Naive thymus-derived CD4-positive, alpha-beta T cell (primary cell): ENCODE results near the gene OGFOD2. TPM values are rescaled to one million over a fixed set of nuclear protein-coding genes. Genes with fewer than 3 reads are reported as not detected.

Source experiments
- ATAC-seq: fragments of 150-1000 bp; cut with Tn5 transposase; 2 replicates; pipeline ENCODE4 v1.10.0; 2021; ENCODE audit warnings: mild to moderate bottlenecking, moderate library complexity
- CTCF ChIA-PET: fragments of 350-600 bp; sonication (Branson Sonifier 250); formaldehyde crosslinking; loops from one replicate; lab custom pipeline; 2021; ENCODE audit warnings: antibody characterized with exemption; lab: Charles Lee
- POLR2A ChIA-PET: fragments of 350-600 bp; sonication (Branson Sonifier 250); formaldehyde crosslinking; loops from one replicate; lab custom pipeline; 2021; ENCODE audit warnings: antibody characterized with exemption, inconsistent platforms; lab: Charles Lee
- DNase-seq, 9 donors: peaks; one replicate each; pipeline versions ENCODE4 v3.0.0 to v3.0.0-alpha.2; 2020 to 2022; ENCODE audit warnings: mixed read lengths in 1 of 9
- H3K27ac ChIP-seq: one replicate; pipeline ENCODE4 v1.7.0; 2013; ENCODE audit warnings: mild to moderate bottlenecking, low read depth, low read length, moderate library complexity
- H3K27me3 ChIP-seq, 2 donors: one replicate each; pipeline ENCODE4 v1.7.0; 2013; ENCODE audit warnings: low read length in 2 of 2, mild to moderate bottlenecking in 2 of 2, moderate library complexity in 2 of 2; ENCODE audit not compliant: control insufficient read depth in 2 of 2, insufficient read depth in 2 of 2
- H3K36me3 ChIP-seq, 3 experiments: 1 replicate in 2 of 3; 2 replicates in 1 of 3; pipeline ENCODE4 v1.7.0; 2013; ENCODE audit warnings: low read length in 3 of 3, mild to moderate bottlenecking in 3 of 3, moderate library complexity in 1 of 3; ENCODE audit not compliant: insufficient read depth in 3 of 3, control insufficient read depth in 2 of 3
- H3K4me1 ChIP-seq, 2 donors: one replicate each; pipeline ENCODE4 v1.7.0; 2013; ENCODE audit warnings: low read length in 2 of 2, mild to moderate bottlenecking in 2 of 2, moderate library complexity in 1 of 2; ENCODE audit not compliant: control insufficient read depth in 2 of 2, insufficient read depth in 2 of 2
- H3K4me3 ChIP-seq: 2 replicates; pipeline ENCODE4 v1.7.0; 2013; ENCODE audit warnings: mild to moderate bottlenecking, low read length
- H3K9me3 ChIP-seq, 3 experiments: 1 replicate in 2 of 3; 2 replicates in 1 of 3; pipeline ENCODE4 v1.7.0; 2013; ENCODE audit warnings: low read length in 3 of 3; ENCODE audit not compliant: control insufficient read depth in 2 of 3
- H3K27ac Mint-ChIP-seq, 9 donors: one replicate each; pipeline ENCODE4 v1.8.0; 2020 to 2022; ENCODE audit warnings: mixed read lengths in 9 of 9, mild to moderate bottlenecking in 8 of 9, moderate library complexity in 5 of 9, inconsistent platforms in 2 of 9
- H3K27me3 Mint-ChIP-seq, 5 donors: one replicate each; pipeline ENCODE4 v1.8.0; 2021 to 2022; ENCODE audit warnings: mixed read lengths in 5 of 5, mild to moderate bottlenecking in 1 of 5
- H3K36me3 Mint-ChIP-seq, 5 donors: one replicate each; pipeline ENCODE4 v1.8.0; 2020 to 2022; ENCODE audit warnings: mixed read lengths in 5 of 5, mild to moderate bottlenecking in 3 of 5, inconsistent platforms in 1 of 5
- H3K4me1 Mint-ChIP-seq, 7 donors: one replicate each; pipeline ENCODE4 v1.8.0; 2020 to 2022; ENCODE audit warnings: mixed read lengths in 7 of 7, mild to moderate bottlenecking in 3 of 7, inconsistent platforms in 1 of 7
- H3K4me3 Mint-ChIP-seq, 10 donors: one replicate each; pipeline ENCODE4 v1.8.0; 2020 to 2022; ENCODE audit warnings: mild to moderate bottlenecking in 10 of 10, mixed read lengths in 10 of 10, moderate library complexity in 6 of 10, inconsistent platforms in 2 of 10
- H3K9me3 Mint-ChIP-seq, 11 donors: one replicate each; pipeline ENCODE4 v1.8.0; 2020 to 2022; ENCODE audit warnings: mixed read lengths in 11 of 11, mild to moderate bottlenecking in 4 of 11, inconsistent platforms in 1 of 11, moderate library complexity in 1 of 11
- intact Hi-C, 2 donors: fragments of 100-400 bp; cut with micrococcal nuclease; formaldehyde crosslinking; loops; one replicate each; pipeline ENCODE4 v1.15.1; 2023
- polyA plus RNA-seq, 2 donors: library from polyadenylated mRNA; unstranded; fragments of 300-500 nt; fragmentation: Illumina TruSeq; gene quantifications; one replicate each; pipeline ENCODE4 v1.2.3, GENCODE V29; 2021
- total RNA-seq, 6 experiments: library from RNA in 5 of 6; stranded (reverse) in 5 of 6; gene quantifications; 1 replicate in 5 of 6; 2 replicates in 1 of 6; pipeline ENCODE4 v1.2.3 and lab custom pipeline; 2021 to 2026

Gene OGFOD2
- total and polyA plus RNA-seq, 7 experiments from 2014 or later = 16.8 to 49.1 (median 21.7) TPM

GRCh38 chr12:122958198-122958888, 16.7 kb upstream of the OGFOD2 start:
- ChIA-PET POLR2A (interaction anchor here (0.5 to 0.6 kb wide), 2 partner anchors 16 to 361 kb away, joined by 3 to 4 read pairs; no protein-coding TSS in a partner anchor), CTCF (interaction anchor here (0.7 kb wide), 1 partner anchor 470 kb away, joined by 4 read pairs; no protein-coding TSS in a partner anchor)
- intact Hi-C loops = no loop called here
- H3K27ac Mint-ChIP-seq = no peak overlapping the region
- H3K36me3 ChIP-seq = peaks cover 0 to 9% (median 0%) of the 10 kb centered on the region in 3 experiments
- DNase-seq = no peak
- ATAC-seq = no peak
- H3K4me3 ChIP-seq = no peak overlapping the region
- H3K4me1 ChIP-seq = no peaks in the 10 kb centered on the region
- no peaks in the 10 kb centered on the region for H3K9me3 Mint-ChIP-seq
- H3K27me3 ChIP-seq = no peaks in the 10 kb centered on the region
- no peak overlapping the region for H3K27ac ChIP-seq
- peaks cover 0 to 9% (median 0%) of the 10 kb centered on the region in 5 donors for H3K36me3 Mint-ChIP-seq
- peaks cover 0 to 4% (median 0%) of the 10 kb centered on the region in 7 donors for H3K4me1 Mint-ChIP-seq
- H3K9me3 ChIP-seq = no peaks in the 10 kb centered on the region
- H3K27me3 Mint-ChIP-seq = no peaks in the 10 kb centered on the region
- no peak overlapping the region for H3K4me3 Mint-ChIP-seq

DNA sequence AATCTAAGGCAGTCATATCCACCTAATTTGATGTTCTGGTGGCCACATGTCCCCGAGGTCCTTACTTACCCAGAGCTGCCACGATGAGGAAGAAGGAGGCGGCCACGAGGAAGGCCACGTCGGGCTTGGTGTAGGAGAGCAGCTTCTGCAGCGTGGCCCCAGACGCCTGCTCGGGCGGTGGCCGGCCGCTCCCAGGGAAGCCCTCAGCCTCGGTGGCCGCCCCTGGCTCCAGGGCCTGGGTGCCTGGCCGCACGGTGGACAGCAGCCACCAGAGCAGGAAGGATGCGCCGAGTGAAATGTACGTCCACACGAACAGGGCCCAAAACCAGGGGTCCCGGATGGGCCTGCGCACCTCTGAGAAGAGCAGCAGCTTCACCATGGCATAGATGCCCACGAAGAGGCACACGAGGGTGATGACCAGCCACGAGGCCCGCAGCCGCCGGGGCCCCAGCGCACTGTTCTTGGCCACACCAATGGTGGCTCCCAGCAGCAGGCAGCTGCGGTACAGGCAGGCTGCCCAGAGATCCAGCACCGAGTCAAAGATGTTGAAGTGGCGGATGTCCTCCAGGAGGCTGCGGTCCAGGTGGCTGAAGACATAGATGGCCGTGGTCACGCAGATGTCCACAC, 15.4 kb upstream of the OGFOD2 start:
- peaks cover 0 to 6% (median 2%) of the 10 kb centered on the region in 7 donors for H3K4me1 Mint-ChIP-seq
- intact Hi-C loops = loop anchor here in 1 of 2 donors (10.0 kb wide), 1 partner anchor 875 kb away; no protein-coding TSS in a partner anchor
- POLR2A ChIA-PET = no interaction called here
- no peaks in the 10 kb centered on the region for H3K27me3 Mint-ChIP-seq
- no peaks in the 10 kb centered on the region for H3K9me3 Mint-ChIP-seq
- CTCF ChIA-PET = no interaction called here
- Histone ChIP-seq H3K9me3 (no peaks in the 10 kb centered on the region), H3K4me3 (no peak overlapping the region), H3K27ac (no peak overlapping the region), H3K4me1 (no peaks in the 10 kb centered on the region), H3K27me3 (no peaks in the 10 kb centered on the region), H3K36me3 (peaks cover 0 to 9% (median 0%) of the 10 kb centered on the region in 3 experiments)
- ATAC-seq (no peak), DNase-seq (no peak)
- peak overlapping the region in 1 of 10 donors; percentile 38 for H3K4me3 Mint-ChIP-seq
- H3K36me3 Mint-ChIP-seq = peaks cover 0 to 9% (median 0%) of the 10 kb centered on the region in 5 donors
- no peak overlapping the region for H3K27ac Mint-ChIP-seq

GRCh38 chr12:122960193-122960569, 14.9 kb upstream of the OGFOD2 start:
- intact Hi-C loops = loop anchor here in 1 of 2 donors (10.0 kb wide), 1 partner anchor 875 kb away; no protein-coding TSS in a partner anchor
- Mint-ChIP-seq H3K9me3 (peaks cover 0 to 2% (median 0%) of the 10 kb centered on the region in 11 donors), H3K4me1 (peaks cover 4 to 11% (median 6%) of the 10 kb centered on the region in 7 donors), H3K27me3 (no peaks in the 10 kb centered on the region), H3K36me3 (peaks cover 0 to 9% (median 0%) of the 10 kb centered on the region in 5 donors), H3K4me3 (peak overlapping the region in 1 of 10 donors; percentile 38), H3K27ac (no peak overlapping the region)
- Histone ChIP-seq H3K9me3 (no peaks in the 10 kb centered on the region), H3K27me3 (no peaks in the 10 kb centered on the region), H3K4me3 (no peak overlapping the region), H3K36me3 (peaks cover 0 to 9% (median 0%) of the 10 kb centered on the region in 3 experiments), H3K4me1 (peaks cover 0 to under 1% of the 10 kb centered on the region in 2 donors), H3K27ac (no peak overlapping the region)
- CTCF ChIA-PET = interaction anchor here (0.7 kb wide), 1 partner anchor 104 kb away, joined by 4 read pairs; no protein-coding TSS in a partner anchor
- DNase-seq (no peak), ATAC-seq (no peak)
- POLR2A ChIA-PET = no interaction called here

GRCh38 chr12:122961531-122962329, 13.3 kb upstream of the OGFOD2 start:
- Mint-ChIP-seq H3K27ac (no peak overlapping the region), H3K9me3 (peaks cover 0 to 2% (median 0%) of the 10 kb centered on the region in 11 donors), H3K36me3 (peaks cover 0 to 9% (median 0%) of the 10 kb centered on the region in 5 donors), H3K4me1 (peaks cover 4 to 13% (median 8%) of the 10 kb centered on the region in 7 donors), H3K27me3 (no peaks in the 10 kb centered on the region), H3K4me3 (no peak overlapping the region)
- Histone ChIP-seq H3K4me1 (peaks cover 10 to 13% of the 10 kb centered on the region in 2 donors), H3K4me3 (no peak overlapping the region), H3K27me3 (no peaks in the 10 kb centered on the region), H3K36me3 (peaks cover 0 to 9% (median 0%) of the 10 kb centered on the region in 3 experiments), H3K27ac (no peak overlapping the region), H3K9me3 (no peaks in the 10 kb centered on the region)
- POLR2A ChIA-PET = interaction anchor here (0.6 to 2.0 kb wide), 3 partner anchors 64 to 187 kb away, joined by 3 to 5 read pairs (median 3); no protein-coding TSS in a partner anchor
- intact Hi-C loops = loop anchor here in 1 of 2 donors (10.0 kb wide), 1 partner anchor 877 kb away; no protein-coding TSS in a partner anchor
- DNase-seq (no peak), ATAC-seq (no peak)
- CTCF ChIA-PET = no interaction called here

GRCh38 chr12:122963941-122964265, 11.1 kb upstream of the OGFOD2 start:
- peaks cover 0 to 5% (median 0%) of the 10 kb centered on the region in 5 donors for H3K36me3 Mint-ChIP-seq
- DNase-seq (no peak), ATAC-seq (no peak)
- Histone ChIP-seq H3K4me1 (peaks cover 10 to 15% of the 10 kb centered on the region in 2 donors), H3K27ac (no peak overlapping the region), H3K9me3 (no peaks in the 10 kb centered on the region), H3K36me3 (peaks cover 0 to 9% (median 0%) of the 10 kb centered on the region in 3 experiments), H3K4me3 (no peak overlapping the region), H3K27me3 (no peaks in the 10 kb centered on the region)
- POLR2A ChIA-PET = interaction anchor here (0.9 to 2.0 kb wide), 3 partner anchors 11 to 91 kb away, joined by 3 to 5 read pairs (median 5); partner anchors contain the start of gene OGFOD2
- no peaks in the 10 kb centered on the region for H3K27me3 Mint-ChIP-seq
- no peak overlapping the region for H3K27ac Mint-ChIP-seq
- H3K4me1 Mint-ChIP-seq = peaks cover 5 to 17% (median 12%) of the 10 kb centered on the region in 7 donors
- intact Hi-C loops = loop anchor here in 1 of 2 donors (10.0 kb wide), 1 partner anchor 879 kb away; no protein-coding TSS in a partner anchor
- CTCF ChIA-PET = interaction anchor here (0.7 kb wide), 1 partner anchor 99 kb away, joined by 3 read pairs; no protein-coding TSS in a partner anchor
- H3K4me3 Mint-ChIP-seq = no peak overlapping the region
- H3K9me3 Mint-ChIP-seq = peaks cover 0 to 2% (median 0%) of the 10 kb centered on the region in 11 donors
